GM19023 (cell line): Measurements from ENCODE around the gene GRK5.
"Not testable (repeated sequence)": the region's sequence is repeated elsewhere in the genome, so short reads cannot be mapped to it uniquely, and the experiment has no call there.

Experiments
- ATAC-seq: cut with Tn5 transposase; IDR thresholded peaks from one replicate; pipeline ENCODE4 v1.9.1; 2021; ENCODE audit warnings: mild to moderate bottlenecking, moderate library complexity; ENCODE audit not compliant: unreplicated experiment

GRK5 gene

GRCh38 chr10:119207366-119207666, at the start of gene GRK5:
Gene GRK5 (plus strand): TSS chr10:119207571. CDS start chr10:119207918, 347 bp downstream.
- ATAC-seq = peak; percentile 71

- no peak for ATAC-seq
These were observed 48.0 kb upstream of the GRK5 start for GRCh38 chr10:119159332-119159731.

- ATAC-seq = no peak
These were observed 45.5 kb upstream of the GRK5 start for GRCh38 chr10:119161680-119162451.

- no peak for ATAC-seq
These were observed 44.8 kb upstream of the GRK5 start for GRCh38 chr10:119162452-119163092.

- ATAC-seq = peak; percentile 93
These were observed 41.9 kb upstream of the GRK5 start, which contains the start of gene SFXN4 for GRCh38 chr10:119165171-119166117. Gene SFXN4 (minus strand): TSS chr10:119165714. CDS start chr10:119165647, 67 bp downstream.

GRCh38 chr10:119166118-119166500, 41.3 kb upstream of the GRK5 start:
- peak; percentile 7 for ATAC-seq

GRCh38 chr10:119166564-119166963, 40.8 kb upstream of the GRK5 start:
- ATAC-seq = no peak

GRCh38 chr10:119167041-119167440, 40.3 kb upstream of the GRK5 start:
- no peak for ATAC-seq

GRCh38 chr10:119174109-119174508, 33.3 kb upstream of the GRK5 start:
- ATAC-seq = no peak

GRCh38 chr10:119176166-119176565, 31.2 kb upstream of the GRK5 start:
- ATAC-seq = no peak

GRCh38 chr10:119177708-119178371, 29.5 kb upstream of the GRK5 start:
- peak; percentile 32 for ATAC-seq

GRCh38 chr10:119178372-119179119, 28.8 kb upstream of the GRK5 start, which contains the start of gene PRDX3:
Gene PRDX3 (minus strand): TSS chr10:119178812. CDS start chr10:119178790, 22 bp downstream.
- peak; percentile 88 for ATAC-seq

GRCh38 chr10:119180850-119181400, 26.4 kb upstream of the GRK5 start:
- ATAC-seq = not testable (repeated sequence)

- ATAC-seq = no peak
These were observed 23.5 kb upstream of the GRK5 start for GRCh38 chr10:119183664-119184412.

- ATAC-seq = peak; percentile 60
These were observed 17.5 kb upstream of the GRK5 start for GRCh38 chr10:119189811-119190282.

GRCh38 chr10:119190353-119190752, 17.0 kb upstream of the GRK5 start:
- no peak for ATAC-seq

- ATAC-seq = no peak
These were observed 16.2 kb upstream of the GRK5 start for GRCh38 chr10:119190954-119191785.

- ATAC-seq = no peak
These were observed 15.5 kb upstream of the GRK5 start for GRCh38 chr10:119191881-119192280.
